Muscle layer of duodenum (tissue), 2 donors: ENCODE data around the gene RSRP1.

Experiments used
- H3K27ac ChIP-seq: one replicate; pipeline ENCODE4 v1.7.0; 2013; ENCODE audit warnings: mild to moderate bottlenecking, low read length
- H3K27me3 ChIP-seq: one replicate; pipeline ENCODE4 v1.7.0; 2013; ENCODE audit warnings: low read depth, mild to moderate bottlenecking, control low read depth, low read length
- H3K36me3 ChIP-seq, 2 donors: one replicate each; pipeline ENCODE4 v1.7.0; 2013; ENCODE audit warnings: low read length in 2 of 2, control low read depth in 1 of 2, mild to moderate bottlenecking in 1 of 2; ENCODE audit not compliant: insufficient read depth in 2 of 2, control insufficient read depth in 1 of 2
- H3K4me1 ChIP-seq, 2 donors: one replicate each; pipeline ENCODE4 v1.7.0; 2013; ENCODE audit warnings: low read length in 2 of 2, mild to moderate bottlenecking in 2 of 2, control low read depth in 1 of 2, moderate library complexity in 1 of 2; ENCODE audit not compliant: insufficient read depth in 2 of 2, control insufficient read depth in 1 of 2
- H3K4me3 ChIP-seq, 2 donors: one replicate each; pipeline ENCODE4 v1.7.0; 2013; ENCODE audit warnings: low read length in 2 of 2, low read depth in 1 of 2, mild to moderate bottlenecking in 1 of 2
- H3K9me3 ChIP-seq, 2 donors: one replicate each; pipeline ENCODE4 v1.7.0; 2013; ENCODE audit warnings: low read length in 2 of 2, control low read depth in 1 of 2, mild to moderate bottlenecking in 1 of 2; ENCODE audit not compliant: control insufficient read depth in 1 of 2
- donor health status: healthy.

RSRP1 gene

GRCh38 chr1:25197235-25197975 is 49.8 kb downstream of the RSRP1 start:
- Histone ChIP-seq H3K27me3 (no peaks in the 10 kb centered on the region), H3K4me3 (no peak overlapping the region), H3K27ac (no peak overlapping the region), H3K4me1 (no peaks in the 10 kb centered on the region), H3K9me3 (no peaks in the 10 kb centered on the region), H3K36me3 (no peaks in the 10 kb centered on the region)

GRCh38 chr1:25196830-25197229 is 50.4 kb downstream of the RSRP1 start:
- no peaks in the 10 kb centered on the region for H3K9me3 ChIP-seq
- H3K4me1 ChIP-seq, result no peaks in the 10 kb centered on the region
- H3K4me3 ChIP-seq, result no peak overlapping the region
- H3K27me3 ChIP-seq, result no peaks in the 10 kb centered on the region
- H3K27ac ChIP-seq, result no peak overlapping the region
- no peaks in the 10 kb centered on the region for H3K36me3 ChIP-seq

- Histone ChIP-seq H3K4me3 (no peak overlapping the region), H3K4me1 (no peaks in the 10 kb centered on the region), H3K27me3 (no peaks in the 10 kb centered on the region), H3K36me3 (no peaks in the 10 kb centered on the region), H3K9me3 (no peaks in the 10 kb centered on the region), H3K27ac (no peak overlapping the region)
These were observed 51.4 kb downstream of the RSRP1 start for GRCh38 chr1:25195835-25196234.

GRCh38 chr1:25194572-25195020 is 52.7 kb downstream of the RSRP1 start:
- no peaks in the 10 kb centered on the region for H3K27me3 ChIP-seq
- no peak overlapping the region for H3K4me3 ChIP-seq
- H3K36me3 ChIP-seq, result no peaks in the 10 kb centered on the region
- no peaks in the 10 kb centered on the region for H3K9me3 ChIP-seq
- H3K4me1 ChIP-seq, result no peaks in the 10 kb centered on the region
- H3K27ac ChIP-seq, result no peak overlapping the region

- Histone ChIP-seq H3K4me3 (no peak overlapping the region), H3K4me1 (no peaks in the 10 kb centered on the region), H3K9me3 (no peaks in the 10 kb centered on the region), H3K27ac (no peak overlapping the region), H3K27me3 (no peaks in the 10 kb centered on the region), H3K36me3 (no peaks in the 10 kb centered on the region)
These were observed 53.2 kb downstream of the RSRP1 start for GRCh38 chr1:25194054-25194453.

- Histone ChIP-seq H3K27me3 (no peaks in the 10 kb centered on the region), H3K27ac (no peak overlapping the region), H3K9me3 (no peaks in the 10 kb centered on the region), H3K4me3 (no peak overlapping the region), H3K4me1 (no peaks in the 10 kb centered on the region), H3K36me3 (no peaks in the 10 kb centered on the region)
These were observed 54.0 kb downstream of the RSRP1 start for GRCh38 chr1:25193229-25193628.
